Prostate gland (tissue), 2 donors: ENCODE data around the gene HDHD5. TPM values are rescaled to one million over a fixed set of nuclear protein-coding genes. Genes with fewer than 3 reads are reported as not detected.

Experiments used
- DNase-seq: peaks from one replicate; pipeline ENCODE4 v3.0.0-alpha.2; 2019; ENCODE audit warnings: low spot score
- H3K27ac ChIP-seq, 2 donors: fragments of 200-600 bp; sonication (generic); 2 replicates each; pipeline ENCODE4 v1.5.1; 2017 to 2019
- H3K27me3 ChIP-seq: fragments of 200-600 bp; sonication (generic); replicated peaks from 2 replicates; pipeline ENCODE4 v1.5.1; 2019; ENCODE audit not compliant: insufficient read depth
- H3K36me3 ChIP-seq, 2 donors: fragments of 200-600 bp; sonication (generic); 1 replicate in 1 of 2; 2 replicates in 1 of 2; pipeline versions ENCODE4 v1.5.1 to v1.8.1; 2017 to 2019
- H3K4me1 ChIP-seq: fragments of 200-600 bp; sonication (generic); replicated peaks from 2 replicates; pipeline ENCODE4 v1.5.1; 2019
- H3K4me3 ChIP-seq, 2 donors: fragments of 200-600 bp; sonication (generic); 2 replicates each; pipeline ENCODE4 v1.5.1; 2017 to 2019
- H3K9me3 ChIP-seq: fragments of 200-600 bp; sonication (generic); 2 replicates; pipeline ENCODE4 v1.5.1; 2017
- CTCF ChIP-seq, 4 experiments: fragments of 200-600 bp in 2 of 4; fragments of 450-650 bp in 2 of 4; sonication (generic) in 2 of 4; IDR thresholded peaks; 1 replicate in 3 of 4; 2 replicates in 1 of 4; pipeline ENCODE4 v1.5.1; 2016 to 2019; ENCODE audit warnings: antibody characterized with exemption in 4 of 4, mild to moderate bottlenecking in 2 of 4, moderate library complexity in 2 of 4
- POLR2A ChIP-seq: fragments of 450-650 bp; IDR thresholded peaks from one replicate; pipeline ENCODE4 v1.6.1; 2016; ENCODE audit warnings: antibody characterized with exemption, mild to moderate bottlenecking
- POLR2AphosphoS5 ChIP-seq: sonication (generic); formaldehyde crosslinking; IDR thresholded peaks from one replicate; pipeline ENCODE4 v1.6.1; 2017; ENCODE audit warnings: antibody characterized with exemption
- WGBS: methylation state at CpG from one replicate; pipeline ENCODE4 v1.1.5; 2018; 5-methylcytosine and 5-hydroxymethylcytosine counted together
- intact Hi-C: fragments of 100-400 bp; cut with DNase I; formaldehyde crosslinking; loops from one replicate; pipeline ENCODE4 v1.14.2; 2022
- total RNA-seq, 2 donors: library from RNA; depleted of rRNA; stranded (reverse); fragments of >200 nt; gene quantifications; one replicate each; pipeline ENCODE4 v1.1.0, GENCODE V29; 2016

Gene HDHD5
- total RNA-seq, 2 donors from 2014 or later: 38.7 to 51.6 TPM

- no peak for DNase-seq
- Histone ChIP-seq H3K27me3 (no peaks in the 10 kb centered on the region), H3K4me3 (no peak overlapping the region), H3K9me3 (no peaks in the 10 kb centered on the region), H3K27ac (no peak overlapping the region), H3K36me3 (peaks cover 5 to 10% of the 10 kb centered on the region in 2 donors), H3K4me1 (no peaks in the 10 kb centered on the region)
- TF ChIP-seq POLR2AphosphoS5 (no peak), CTCF (IDR thresholded peaks at IDR 0.05) (no peak), POLR2A (no peak)
- WGBS: 96% methylated on average over 7 of the region's 7 CpGs
- intact Hi-C loops: no loop called here
Measured at GRCh38 chr22:17096071-17096470, 63.0 kb downstream of the HDHD5 start.

- H3K4me1 ChIP-seq: no peaks in the 10 kb centered on the region
- WGBS: 70% methylated on average over 6 of the region's 6 CpGs
- H3K4me3 ChIP-seq: no peak overlapping the region
- H3K27me3 ChIP-seq: no peaks in the 10 kb centered on the region
- peaks cover 0 to 10% of the 10 kb centered on the region in 2 donors for H3K36me3 ChIP-seq
- no peaks in the 10 kb centered on the region for H3K9me3 ChIP-seq
- no peak overlapping the region for H3K27ac ChIP-seq
- TF ChIP-seq POLR2A: no peak
- TF ChIP-seq POLR2AphosphoS5: no peak
- no peak for TF ChIP-seq CTCF (IDR thresholded peaks at IDR 0.05)
- intact Hi-C loops: no loop called here
- DNase-seq: no peak
Measured at GRCh38 chr22:17095538-17095937, 63.5 kb downstream of the HDHD5 start.

GRCh38 chr22:17093081-17093480, 66.0 kb downstream of the HDHD5 start:
- TF ChIP-seq POLR2A (no peak), POLR2AphosphoS5 (no peak), CTCF (IDR thresholded peaks at IDR 0.05) (no peak)
- 81% methylated on average over 3 of the region's 3 CpGs for WGBS

GRCh38 chr22:17091851-17092250, 67.2 kb downstream of the HDHD5 start:
- DNase-seq: no peak
- H3K27me3 ChIP-seq: no peaks in the 10 kb centered on the region
- H3K4me3 ChIP-seq: no peak overlapping the region
- H3K27ac ChIP-seq: no peak overlapping the region
- TF ChIP-seq POLR2A: no peak
- TF ChIP-seq CTCF (IDR thresholded peaks at IDR 0.05): no peak
- TF ChIP-seq POLR2AphosphoS5: no peak
- H3K4me1 ChIP-seq: no peaks in the 10 kb centered on the region
- WGBS: 71% methylated on average over 4 of the region's 4 CpGs
- H3K9me3 ChIP-seq: no peaks in the 10 kb centered on the region
- intact Hi-C loops: no loop called here
- H3K36me3 ChIP-seq: no peaks in the 10 kb centered on the region

More at GRCh38 chr22:17093081-17093480, 66.0 kb downstream of the HDHD5 start:
- H3K4me1 ChIP-seq: no peaks in the 10 kb centered on the region
- DNase-seq: no peak
- H3K4me3 ChIP-seq: no peak overlapping the region
- H3K27me3 ChIP-seq: no peaks in the 10 kb centered on the region
- H3K36me3 ChIP-seq: no peaks in the 10 kb centered on the region
- no peaks in the 10 kb centered on the region for H3K9me3 ChIP-seq
- intact Hi-C loops: no loop called here
- H3K27ac ChIP-seq: no peak overlapping the region

- Histone ChIP-seq H3K4me1 (peaks cover 10% of the 10 kb centered on the region), H3K9me3 (no peaks in the 10 kb centered on the region), H3K4me3 (no peak overlapping the region), H3K36me3 (no peaks in the 10 kb centered on the region), H3K27ac (no peak overlapping the region), H3K27me3 (no peaks in the 10 kb centered on the region)
- TF ChIP-seq CTCF (IDR thresholded peaks at IDR 0.05) (no peak), POLR2A (no peak), POLR2AphosphoS5 (no peak)
- intact Hi-C loops: no loop called here
- no peak for DNase-seq
Measured at GRCh38 chr22:17090550-17090949, 68.5 kb downstream of the HDHD5 start.

Other genes starting within 250 kb of the HDHD5 start
- gene GAB4, start 151.1 kb downstream of the HDHD5 start, total RNA-seq: 1 to 10 TPM in 1 of 2 donors, not detected in 1; 3.4 TPM
- 10 to 100 TPM; 16.1 to 17.4 TPM for gene IL17RA, start 74.3 kb downstream of the HDHD5 start, total RNA-seq
- gene TMEM121B, start 37.9 kb downstream of the HDHD5 start, total RNA-seq: 10 to 100 TPM in 1 of 2 donors, 1 to 10 TPM in 1; 7.6 to 15.5 TPM
- 10 to 100 TPM; 11.8 to 42.9 TPM for gene ADA2, start 60.2 kb upstream of the HDHD5 start, total RNA-seq
- gene CECR2, start 210.2 kb upstream of the HDHD5 start, total RNA-seq: 10 to 100 TPM in 1 of 2 donors, 1 to 10 TPM in 1; 3.1 to 10.1 TPM